ENCODE measurements around the gene RBP4. TPM values are rescaled to one million over a fixed set of nuclear protein-coding genes. Genes with fewer than 3 reads are reported as not detected.
A peak's percentile ranks its signal among the peaks of the same experiment; 100 is the strongest.
"Not testable (repeated sequence)": the region's sequence is repeated elsewhere in the genome, so short reads cannot be mapped to it uniquely, and the experiment has no call there.

Gene RBP4
- total RNA-seq, 2 donors from 2014 or later: 87.1 to 165 TPM

GRCh38 chr10:93572606-93573005 is 28.4 kb downstream of the RBP4 start:
- no peak for ATAC-seq
- no peak for DNase-seq
- intact Hi-C loops (cut with DNase I): no loop called here

- no peak for ATAC-seq
- intact Hi-C loops (cut with DNase I): no loop called here
- no peak for DNase-seq
Observed at GRCh38 chr10:93570383-93570782, 30.7 kb downstream of the RBP4 start.

DNA sequence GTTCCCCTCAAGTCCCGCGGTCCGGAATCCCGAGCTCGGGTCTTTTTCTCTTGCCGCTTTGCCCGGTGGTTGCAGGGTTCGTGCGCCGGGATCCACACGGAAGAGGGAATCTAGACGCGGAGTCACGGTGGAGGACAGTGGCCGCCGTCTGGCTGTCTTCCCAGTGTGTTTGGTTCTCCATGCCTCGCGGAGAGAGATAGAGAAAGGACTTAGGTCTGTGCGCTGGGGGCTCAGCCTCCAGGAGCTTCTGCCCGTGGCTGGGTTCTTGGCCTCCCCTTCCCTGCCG is 33.0 kb downstream of the RBP4 start:
- ATAC-seq (peak in 1 of 2 donors; percentile 21), DNase-seq (peak; percentile 27)
- intact Hi-C loops (cut with DNase I): no loop called here

GRCh38 chr10:93567277-93568104 is 33.5 kb downstream of the RBP4 start:
- intact Hi-C loops (cut with DNase I): no loop called here
- ATAC-seq (peak in 1 of 2 donors; percentile 4), DNase-seq (no peak)

- intact Hi-C loops (cut with DNase I): no loop called here
- DNase-seq (peak; percentile 34), ATAC-seq (peak; percentile 88)
Observed at GRCh38 chr10:93566435-93567276, 34.4 kb downstream of the RBP4 start, which contains the start of gene FFAR4. Gene FFAR4 (plus strand): TSS chr10:93566665. CDS start chr10:93566721, 56 bp downstream.

DNA sequence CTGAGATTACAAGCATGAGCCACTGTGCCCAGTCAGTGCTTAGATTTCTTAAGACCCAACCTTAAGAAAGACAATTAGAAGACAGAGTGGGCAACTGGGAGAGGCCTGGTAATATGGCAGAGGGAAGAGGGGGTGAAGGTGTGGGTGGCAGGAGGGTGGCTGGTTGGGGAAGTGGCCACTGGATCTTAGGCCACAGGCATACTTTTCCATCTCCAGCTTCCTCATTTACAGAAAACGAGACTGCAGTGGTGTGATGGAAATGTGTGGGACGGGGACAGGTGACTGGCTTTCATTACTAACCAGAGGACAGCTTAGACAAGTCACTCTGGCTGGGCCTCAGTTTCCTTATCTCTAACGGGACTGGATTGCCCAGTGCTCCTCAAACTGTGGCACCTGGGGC is 35.6 kb downstream of the RBP4 start:
- ATAC-seq: peak in 1 of 2 donors; percentile 10
- no peak for DNase-seq
- intact Hi-C loops (cut with DNase I): no loop called here

DNA sequence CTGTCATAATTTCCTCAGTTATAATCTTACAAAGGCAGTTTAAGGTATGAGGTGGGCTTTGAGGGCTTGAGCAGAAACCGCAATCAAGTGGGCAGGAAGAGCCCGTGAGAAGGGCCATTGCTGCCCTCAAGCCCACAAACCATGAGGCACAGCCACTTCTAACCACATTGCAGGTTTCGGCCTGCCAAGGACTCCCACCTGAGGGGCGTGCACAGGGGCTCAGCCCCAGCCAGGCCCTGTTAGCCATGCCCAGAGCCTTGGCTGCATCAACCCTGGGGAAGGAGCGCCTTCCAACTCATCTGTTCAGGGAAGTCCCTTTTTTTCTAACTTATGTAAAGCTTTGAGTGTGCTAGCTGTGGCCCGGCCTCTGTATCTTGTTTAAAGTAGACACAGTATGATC is 40.5 kb downstream of the RBP4 start:
- no peak for ATAC-seq

GRCh38 chr10:93559490-93559889 is 41.5 kb downstream of the RBP4 start:
- DNase-seq (no peak), ATAC-seq (no peak)
- intact Hi-C loops (cut with DNase I): loop anchor here (10.0 kb wide), 2 partner anchors 125 to 255 kb away; no protein-coding TSS in a partner anchor

More for the DNA sequence above, 40.5 kb downstream of the RBP4 start:
- intact Hi-C loops (cut with DNase I): no loop called here
- DNase-seq: no peak

DNA sequence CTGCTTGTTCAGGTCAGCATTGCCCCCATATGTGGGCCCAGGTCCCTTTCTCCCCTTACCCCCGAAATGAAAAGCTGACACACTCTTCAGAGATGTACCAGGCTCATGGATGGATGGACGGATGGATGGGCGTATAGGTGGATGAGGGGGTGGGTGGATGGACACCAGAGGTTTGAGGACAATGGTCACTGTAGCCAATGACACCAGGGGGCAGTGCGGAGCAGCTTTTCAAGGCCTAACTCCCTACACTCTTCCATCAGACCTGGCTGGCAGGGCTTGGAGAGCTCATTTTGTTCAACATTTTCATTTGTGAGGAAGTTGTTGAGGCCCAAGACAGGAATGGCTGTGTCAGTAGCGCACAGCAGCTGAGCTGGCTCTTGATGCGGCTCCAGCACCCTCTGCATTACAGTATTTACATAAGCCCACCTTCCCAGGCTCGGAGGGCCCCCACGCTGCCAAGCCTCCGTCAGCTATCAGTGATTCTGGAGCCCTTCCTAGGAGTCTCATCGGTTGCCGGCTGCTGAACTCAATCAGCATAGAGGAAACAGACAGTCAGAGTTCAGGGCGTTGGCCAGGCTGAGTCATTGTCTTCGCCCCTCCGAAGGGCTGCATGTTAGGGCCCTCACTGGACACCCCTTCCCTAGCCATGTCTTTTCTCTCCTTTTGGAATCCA is 46.1 kb downstream of the RBP4 start:
- intact Hi-C loops (cut with DNase I): loop anchor here (5.0 to 10.0 kb wide), 3 partner anchors 122 to 260 kb away; no protein-coding TSS in a partner anchor
- peak; percentile 77 to 95 for ATAC-seq
- peak; percentile 81 for DNase-seq

GRCh38 chr10:93554316-93554663 is 46.7 kb downstream of the RBP4 start:
- ATAC-seq: no peak
- intact Hi-C loops (cut with DNase I): loop anchor here (5.0 to 10.0 kb wide), 3 partner anchors 123 to 261 kb away; no protein-coding TSS in a partner anchor
- no peak for DNase-seq

DNA sequence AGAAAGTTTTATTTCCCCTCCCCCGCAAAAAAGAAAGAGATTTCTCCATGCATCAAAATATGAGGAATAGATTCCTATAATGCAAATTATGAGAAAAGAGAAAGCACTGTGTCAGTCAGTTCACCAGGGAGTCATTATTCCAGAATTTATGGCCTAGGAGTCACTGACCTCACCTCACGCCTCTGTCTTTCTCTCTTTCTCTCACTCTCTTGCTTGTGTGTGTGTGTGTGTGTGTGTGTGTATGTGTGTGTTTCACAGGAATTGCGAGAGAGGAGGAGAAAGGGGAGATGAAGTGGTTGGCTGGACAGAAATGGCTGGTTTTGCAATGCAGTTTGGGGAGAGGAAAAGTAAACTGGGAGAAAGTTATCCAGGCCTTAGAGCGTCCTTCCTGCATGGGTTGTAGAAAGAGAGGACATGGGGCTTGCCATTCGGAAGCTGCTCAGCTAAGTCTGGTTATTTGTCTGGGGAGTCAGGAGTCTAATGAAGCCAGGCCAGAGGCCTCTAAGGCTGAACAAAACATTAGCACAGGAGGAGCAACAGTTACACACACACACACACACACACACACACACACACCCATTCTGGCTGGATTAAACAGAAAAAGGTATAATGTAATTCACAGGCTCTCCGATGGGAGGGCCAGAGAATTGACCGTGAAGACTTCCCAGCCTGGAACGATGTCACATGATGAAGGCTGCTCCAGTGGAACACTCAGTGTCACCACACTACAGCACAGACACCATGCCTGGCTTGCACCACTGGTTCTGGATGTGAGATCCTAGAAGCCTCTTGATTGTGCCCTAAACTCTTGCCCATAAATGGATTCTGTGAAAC is 47.3 kb downstream of the RBP4 start:
- DNase-seq: no peak
- intact Hi-C loops (cut with DNase I): loop anchor here (5.0 to 10.0 kb wide), 3 partner anchors 124 to 261 kb away; no protein-coding TSS in a partner anchor
- ATAC-seq: peak in 1 of 2 donors; percentile 70

- intact Hi-C loops (cut with DNase I): loop anchor here (5.0 to 10.0 kb wide), 3 partner anchors 125 to 262 kb away; no protein-coding TSS in a partner anchor
- ATAC-seq (no peak), DNase-seq (no peak)
Observed at GRCh38 chr10:93552780-93553179, 48.3 kb downstream of the RBP4 start.

DNA sequence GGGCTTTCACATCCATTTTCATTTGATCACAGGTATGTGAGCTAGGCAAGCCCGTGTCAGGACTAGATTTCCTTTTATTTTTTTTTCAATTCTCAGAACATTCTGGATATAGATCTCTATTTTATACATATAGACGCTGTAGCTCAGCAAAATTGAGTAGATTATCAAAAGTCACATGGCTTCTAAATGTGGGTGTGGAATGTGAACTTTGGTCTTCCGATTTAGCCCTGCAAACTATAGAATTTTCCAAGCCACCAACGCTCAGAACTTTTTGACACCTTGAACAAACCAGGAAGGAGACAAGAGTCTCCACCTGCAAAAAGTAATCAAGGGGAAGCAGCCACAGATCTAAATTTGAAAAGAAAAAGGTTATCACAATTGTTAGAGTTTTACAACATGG is 50.4 kb downstream of the RBP4 start:
- ATAC-seq: no peak
- intact Hi-C loops (cut with DNase I): loop anchor here (5.0 to 10.0 kb wide), 3 partner anchors 127 to 264 kb away; no protein-coding TSS in a partner anchor
- no peak for DNase-seq

- DNase-seq: no peak
- ATAC-seq: no peak
- intact Hi-C loops (cut with DNase I): no loop called here
Observed at GRCh38 chr10:93548376-93549071, 52.5 kb downstream of the RBP4 start.

- intact Hi-C loops (cut with DNase I): no loop called here
- no peak for DNase-seq
- ATAC-seq: no peak
Observed at GRCh38 chr10:93547522-93547921, 53.5 kb downstream of the RBP4 start.

- DNase-seq; intact Hi-C loops (cut with DNase I); ATAC-seq: not testable (repeated sequence)
Observed at GRCh38 chr10:93546995-93547394, 54.0 kb downstream of the RBP4 start.

DNA sequence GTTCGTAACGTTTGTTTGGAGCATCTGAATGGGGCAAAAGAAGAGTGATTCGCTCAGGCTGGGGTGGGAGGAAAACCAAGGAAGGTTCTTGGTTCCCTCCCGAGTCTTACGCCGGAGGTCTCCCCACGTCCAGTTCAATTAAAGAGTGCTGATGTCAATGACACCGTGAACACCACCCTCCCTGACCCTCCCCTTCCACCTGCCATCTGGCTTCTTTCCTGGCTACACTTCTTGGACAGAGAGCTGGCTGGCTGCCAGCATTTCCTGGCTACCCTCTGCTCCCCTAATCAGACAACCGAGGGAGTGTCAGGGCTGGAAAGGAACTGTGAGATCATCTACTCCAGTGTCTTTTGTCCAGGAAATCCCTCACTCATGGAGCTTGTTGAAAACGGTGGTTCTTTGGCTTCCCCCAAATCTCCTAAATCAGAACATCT is 58.7 kb downstream of the RBP4 start:
- ATAC-seq (peak; percentile 96 to 98), DNase-seq (peak; percentile 74)
- intact Hi-C loops (cut with DNase I): no loop called here
